Stimulated activated naive CD8-positive, alpha-beta T cell treated with anti-CD3 and anti-CD28 coated beads, Interleukin-15, amount 100 ng/mL, for 72 hours (primary cell): ENCODE measurements around the gene ARMC12.

ENCODE experiments used
- ATAC-seq: fragments of 150-1000 bp; cut with Tn5 transposase; 2 replicates; pipeline ENCODE4 v1.10.0; 2021; ENCODE audit warnings: mild to moderate bottlenecking, moderate library complexity
- DNase-seq, 2 donors: peaks; one replicate each; pipeline ENCODE4 v3.0.0; 2021 to 2022
- H3K27ac Mint-ChIP-seq, 2 donors: one replicate each; pipeline ENCODE4 v1.8.0; 2022; ENCODE audit warnings: mild to moderate bottlenecking in 2 of 2, mixed read lengths in 2 of 2, moderate library complexity in 2 of 2
- H3K27me3 Mint-ChIP-seq: one replicate; pipeline ENCODE4 v1.8.0; 2022; ENCODE audit warnings: mixed read lengths
- H3K4me1 Mint-ChIP-seq: one replicate; pipeline ENCODE4 v1.8.0; 2022; ENCODE audit warnings: mild to moderate bottlenecking, mixed read lengths
- H3K4me3 Mint-ChIP-seq, 2 donors: one replicate each; pipeline ENCODE4 v1.8.0; 2022; ENCODE audit warnings: mild to moderate bottlenecking in 2 of 2, mixed read lengths in 2 of 2, moderate library complexity in 1 of 2
- H3K9me3 Mint-ChIP-seq, 2 donors: one replicate each; pipeline ENCODE4 v1.8.0; 2022; ENCODE audit warnings: mixed read lengths in 2 of 2

ARMC12 gene

GRCh38 chr6:35711731-35712130 is 25.1 kb upstream of the ARMC12 start:
- H3K27ac Mint-ChIP-seq: no peak overlapping the region
- H3K4me1 Mint-ChIP-seq: peaks cover 54% of the 10 kb centered on the region
- ATAC-seq (no peak), DNase-seq (no peak)
- no peak overlapping the region for H3K4me3 Mint-ChIP-seq
- H3K9me3 Mint-ChIP-seq: peaks cover 0 to 4% of the 10 kb centered on the region in 2 donors
- H3K27me3 Mint-ChIP-seq: no peaks in the 10 kb centered on the region

- DNase-seq: no peak
- Mint-ChIP-seq H3K4me1 (peaks cover 63% of the 10 kb centered on the region), H3K27ac (no peak overlapping the region), H3K4me3 (no peak overlapping the region), H3K27me3 (no peaks in the 10 kb centered on the region), H3K9me3 (peaks cover 0 to 4% of the 10 kb centered on the region in 2 donors)
- ATAC-seq: no peak
Observed at GRCh38 chr6:35713006-35713767, 23.6 kb upstream of the ARMC12 start.

- no peak for DNase-seq
- no peaks in the 10 kb centered on the region for H3K9me3 Mint-ChIP-seq
- no peaks in the 10 kb centered on the region for H3K27me3 Mint-ChIP-seq
- H3K4me3 Mint-ChIP-seq: no peak overlapping the region
- no peak overlapping the region for H3K27ac Mint-ChIP-seq
- H3K4me1 Mint-ChIP-seq: peaks cover 72% of the 10 kb centered on the region
- no peak for ATAC-seq
Observed at GRCh38 chr6:35716798-35717197, 20.0 kb upstream of the ARMC12 start.

GRCh38 chr6:35717449-35718374 is 19.1 kb upstream of the ARMC12 start:
- H3K4me1 Mint-ChIP-seq: peaks cover 75% of the 10 kb centered on the region
- peak overlapping the region; percentile 96 to 97 for H3K27ac Mint-ChIP-seq
- peak overlapping the region; percentile 77 to 85 for H3K4me3 Mint-ChIP-seq
- DNase-seq (peak in 1 of 2 donors; percentile 36), ATAC-seq (no peak)
- H3K27me3 Mint-ChIP-seq: no peaks in the 10 kb centered on the region
- H3K9me3 Mint-ChIP-seq: no peaks in the 10 kb centered on the region

DNA sequence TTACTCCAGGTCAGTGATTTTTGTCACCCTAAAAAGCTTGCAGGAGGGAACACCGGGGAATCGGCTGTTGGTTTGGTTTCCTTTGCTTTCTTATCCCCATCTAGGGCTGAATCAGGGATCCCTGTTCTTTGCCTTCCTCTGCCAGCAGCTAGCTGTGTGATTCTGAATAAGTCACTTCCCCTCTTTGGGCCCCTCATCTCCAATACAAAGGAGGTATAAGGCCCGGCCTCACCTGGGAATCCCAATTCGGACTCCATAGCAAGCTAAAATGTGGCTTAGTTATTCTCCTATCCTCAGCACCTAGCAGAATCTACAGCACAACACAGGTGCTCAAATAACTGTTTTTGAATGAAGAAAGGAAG is 18.5 kb upstream of the ARMC12 start:
- H3K27ac Mint-ChIP-seq: peak overlapping the region; percentile 96 to 97
- peak overlapping the region; percentile 77 to 85 for H3K4me3 Mint-ChIP-seq
- DNase-seq: no peak
- H3K9me3 Mint-ChIP-seq: no peaks in the 10 kb centered on the region
- H3K27me3 Mint-ChIP-seq: no peaks in the 10 kb centered on the region
- ATAC-seq: no peak
- peaks cover 75% of the 10 kb centered on the region for H3K4me1 Mint-ChIP-seq

- peak overlapping the region; percentile 96 to 97 for H3K27ac Mint-ChIP-seq
- H3K27me3 Mint-ChIP-seq: no peaks in the 10 kb centered on the region
- DNase-seq (peak in 1 of 2 donors; percentile 52), ATAC-seq (peak; percentile 75)
- peak overlapping the region; percentile 77 to 85 for H3K4me3 Mint-ChIP-seq
- no peaks in the 10 kb centered on the region for H3K9me3 Mint-ChIP-seq
- H3K4me1 Mint-ChIP-seq: peaks cover 75% of the 10 kb centered on the region
Observed at GRCh38 chr6:35718911-35719381, 17.9 kb upstream of the ARMC12 start.

GRCh38 chr6:35719404-35719829 is 17.4 kb upstream of the ARMC12 start:
- ATAC-seq (peak; percentile 42), DNase-seq (no peak)
- Mint-ChIP-seq H3K4me1 (peaks cover 79% of the 10 kb centered on the region), H3K27ac (peak overlapping the region; percentile 96 to 97), H3K9me3 (no peaks in the 10 kb centered on the region), H3K4me3 (peak overlapping the region; percentile 77 to 85), H3K27me3 (no peaks in the 10 kb centered on the region)

- ATAC-seq: peak; percentile 60
- DNase-seq: peak in 1 of 2 donors; percentile 36
- H3K27ac Mint-ChIP-seq: peak overlapping the region; percentile 94 to 97
Observed at GRCh38 chr6:35719830-35720733, 16.8 kb upstream of the ARMC12 start.

GRCh38 chr6:35722121-35722761 is 14.6 kb upstream of the ARMC12 start:
- no peaks in the 10 kb centered on the region for H3K27me3 Mint-ChIP-seq
- H3K9me3 Mint-ChIP-seq: no peaks in the 10 kb centered on the region
- ATAC-seq: no peak
- H3K27ac Mint-ChIP-seq: peak overlapping the region in 1 of 2 donors; percentile 34
- DNase-seq: no peak
- no peak overlapping the region for H3K4me3 Mint-ChIP-seq
- H3K4me1 Mint-ChIP-seq: peaks cover 93% of the 10 kb centered on the region

More at GRCh38 chr6:35719830-35720733, 16.8 kb upstream of the ARMC12 start:
- Mint-ChIP-seq H3K9me3 (no peaks in the 10 kb centered on the region), H3K27me3 (no peaks in the 10 kb centered on the region), H3K4me3 (peak overlapping the region; percentile 77 to 85), H3K4me1 (peaks cover 86% of the 10 kb centered on the region)

GRCh38 chr6:35723587-35723986 is 13.2 kb upstream of the ARMC12 start:
- no peaks in the 10 kb centered on the region for H3K9me3 Mint-ChIP-seq
- ATAC-seq: no peak
- H3K4me3 Mint-ChIP-seq: no peak overlapping the region
- no peaks in the 10 kb centered on the region for H3K27me3 Mint-ChIP-seq
- no peak for DNase-seq
- H3K4me1 Mint-ChIP-seq: peaks cover 92% of the 10 kb centered on the region
- no peak overlapping the region for H3K27ac Mint-ChIP-seq

- no peaks in the 10 kb centered on the region for H3K27me3 Mint-ChIP-seq
- no peak overlapping the region for H3K27ac Mint-ChIP-seq
- no peak for ATAC-seq
- H3K9me3 Mint-ChIP-seq: no peaks in the 10 kb centered on the region
- no peak overlapping the region for H3K4me3 Mint-ChIP-seq
- peaks cover 92% of the 10 kb centered on the region for H3K4me1 Mint-ChIP-seq
- no peak for DNase-seq
Observed at GRCh38 chr6:35724059-35724458, 12.8 kb upstream of the ARMC12 start.

- peaks cover 92% of the 10 kb centered on the region for H3K4me1 Mint-ChIP-seq
- H3K27ac Mint-ChIP-seq: no peak overlapping the region
- no peak for DNase-seq
- no peak for ATAC-seq
- no peaks in the 10 kb centered on the region for H3K9me3 Mint-ChIP-seq
- no peaks in the 10 kb centered on the region for H3K27me3 Mint-ChIP-seq
- H3K4me3 Mint-ChIP-seq: no peak overlapping the region
Observed at GRCh38 chr6:35724471-35724870, 12.4 kb upstream of the ARMC12 start.

- Mint-ChIP-seq H3K4me1 (peaks cover 91% of the 10 kb centered on the region), H3K4me3 (peak overlapping the region; percentile 50 to 61), H3K9me3 (no peaks in the 10 kb centered on the region), H3K27me3 (no peaks in the 10 kb centered on the region), H3K27ac (peak overlapping the region in 1 of 2 donors; percentile 32)
- DNase-seq: no peak
- ATAC-seq: no peak
Observed at GRCh38 chr6:35725081-35725708, 11.6 kb upstream of the ARMC12 start.
